GM19324 (cell line): ENCODE measurements around the gene LPP.

ENCODE experiments used
- ATAC-seq: cut with Tn5 transposase; IDR thresholded peaks from one replicate; pipeline ENCODE4 v1.9.1; 2021; ENCODE audit warnings: mild to moderate bottlenecking, moderate library complexity; ENCODE audit not compliant: unreplicated experiment, low FRiP score

The LPP gene

GRCh38 chr3:188523291-188523690 is 369.3 kb downstream of the LPP start:
- ATAC-seq: no peak

- no peak for ATAC-seq
Measured at GRCh38 chr3:188524052-188524451, 370.1 kb downstream of the LPP start.

GRCh38 chr3:188526057-188526456 is 372.1 kb downstream of the LPP start:
- no peak for ATAC-seq

GRCh38 chr3:188527389-188527788 is 373.4 kb downstream of the LPP start:
- no peak for ATAC-seq

- ATAC-seq: no peak
Measured at GRCh38 chr3:188528396-188528795, 374.4 kb downstream of the LPP start.

- ATAC-seq: no peak
Measured at GRCh38 chr3:188529228-188529627, 375.3 kb downstream of the LPP start.

GRCh38 chr3:188530226-188530625 is 376.3 kb downstream of the LPP start:
- no peak for ATAC-seq

- ATAC-seq: no peak
Measured at GRCh38 chr3:188531210-188531609, 377.3 kb downstream of the LPP start.

- ATAC-seq: no peak
Measured at GRCh38 chr3:188533172-188533571, 379.2 kb downstream of the LPP start.

- ATAC-seq: no peak
Measured at GRCh38 chr3:188533612-188534357, 379.8 kb downstream of the LPP start.

GRCh38 chr3:188534633-188535032 is 380.7 kb downstream of the LPP start:
- no peak for ATAC-seq

- ATAC-seq: no peak
Measured at GRCh38 chr3:188537606-188538005, 383.6 kb downstream of the LPP start.

GRCh38 chr3:188539037-188539436 is 385.1 kb downstream of the LPP start:
- no peak for ATAC-seq

GRCh38 chr3:188539631-188540194 is 385.8 kb downstream of the LPP start:
- no peak for ATAC-seq

- ATAC-seq: no peak
Measured at GRCh38 chr3:188542196-188542595, 388.2 kb downstream of the LPP start.

- no peak for ATAC-seq
Measured at GRCh38 chr3:188544012-188544411, 390.1 kb downstream of the LPP start.

- ATAC-seq: no peak
Measured at GRCh38 chr3:188546835-188547670, 393.1 kb downstream of the LPP start.

- ATAC-seq: no peak
Measured at GRCh38 chr3:188553569-188553968, 399.6 kb downstream of the LPP start.

- no peak for ATAC-seq
Measured at GRCh38 chr3:188554404-188554803, 400.4 kb downstream of the LPP start.

- no peak for ATAC-seq
Measured at GRCh38 chr3:188557235-188557634, 403.3 kb downstream of the LPP start.

- no peak for ATAC-seq
Measured at GRCh38 chr3:188558343-188559071, 404.6 kb downstream of the LPP start.
